ENCODE results near the gene DSC1. TPM values are rescaled to one million over a fixed set of nuclear protein-coding genes. Genes with fewer than 3 reads are reported as not detected.

DSC1 gene, protein sequence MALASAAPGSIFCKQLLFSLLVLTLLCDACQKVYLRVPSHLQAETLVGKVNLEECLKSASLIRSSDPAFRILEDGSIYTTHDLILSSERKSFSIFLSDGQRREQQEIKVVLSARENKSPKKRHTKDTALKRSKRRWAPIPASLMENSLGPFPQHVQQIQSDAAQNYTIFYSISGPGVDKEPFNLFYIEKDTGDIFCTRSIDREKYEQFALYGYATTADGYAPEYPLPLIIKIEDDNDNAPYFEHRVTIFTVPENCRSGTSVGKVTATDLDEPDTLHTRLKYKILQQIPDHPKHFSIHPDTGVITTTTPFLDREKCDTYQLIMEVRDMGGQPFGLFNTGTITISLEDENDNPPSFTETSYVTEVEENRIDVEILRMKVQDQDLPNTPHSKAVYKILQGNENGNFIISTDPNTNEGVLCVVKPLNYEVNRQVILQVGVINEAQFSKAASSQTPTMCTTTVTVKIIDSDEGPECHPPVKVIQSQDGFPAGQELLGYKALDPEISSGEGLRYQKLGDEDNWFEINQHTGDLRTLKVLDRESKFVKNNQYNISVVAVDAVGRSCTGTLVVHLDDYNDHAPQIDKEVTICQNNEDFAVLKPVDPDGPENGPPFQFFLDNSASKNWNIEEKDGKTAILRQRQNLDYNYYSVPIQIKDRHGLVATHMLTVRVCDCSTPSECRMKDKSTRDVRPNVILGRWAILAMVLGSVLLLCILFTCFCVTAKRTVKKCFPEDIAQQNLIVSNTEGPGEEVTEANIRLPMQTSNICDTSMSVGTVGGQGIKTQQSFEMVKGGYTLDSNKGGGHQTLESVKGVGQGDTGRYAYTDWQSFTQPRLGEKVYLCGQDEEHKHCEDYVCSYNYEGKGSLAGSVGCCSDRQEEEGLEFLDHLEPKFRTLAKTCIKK
- total RNA-seq (10 to 100 TPM in 2 of 10 donors, 1 to 10 TPM in 7, under 1 TPM in 1; 0.87 to 21.8 (median 8.2) TPM), polyA plus RNA-seq (under 1 TPM; 0.03 to 0.44 TPM)
- long read RNA-seq, donor 1, full-length matches to known transcripts = 1 of 2 reads
- long read RNA-seq, donor 1, partial matches to known transcripts = 0 of 2 reads
- long read RNA-seq, donor 1, other reads (novel, unspliced or antisense) = 1 of 2 reads
- long read RNA-seq, donor 2, full-length matches to known transcripts = 1 of 23 reads
- long read RNA-seq, donor 2, partial matches to known transcripts = 3 of 23 reads
- long read RNA-seq, donor 2, other reads (novel, unspliced or antisense) = 19 of 23 reads
- long read RNA-seq, donor 3, partial matches to known transcripts = 13 of 30 reads
- long read RNA-seq, donor 3, other reads (novel, unspliced or antisense) = 17 of 30 reads

DNA sequence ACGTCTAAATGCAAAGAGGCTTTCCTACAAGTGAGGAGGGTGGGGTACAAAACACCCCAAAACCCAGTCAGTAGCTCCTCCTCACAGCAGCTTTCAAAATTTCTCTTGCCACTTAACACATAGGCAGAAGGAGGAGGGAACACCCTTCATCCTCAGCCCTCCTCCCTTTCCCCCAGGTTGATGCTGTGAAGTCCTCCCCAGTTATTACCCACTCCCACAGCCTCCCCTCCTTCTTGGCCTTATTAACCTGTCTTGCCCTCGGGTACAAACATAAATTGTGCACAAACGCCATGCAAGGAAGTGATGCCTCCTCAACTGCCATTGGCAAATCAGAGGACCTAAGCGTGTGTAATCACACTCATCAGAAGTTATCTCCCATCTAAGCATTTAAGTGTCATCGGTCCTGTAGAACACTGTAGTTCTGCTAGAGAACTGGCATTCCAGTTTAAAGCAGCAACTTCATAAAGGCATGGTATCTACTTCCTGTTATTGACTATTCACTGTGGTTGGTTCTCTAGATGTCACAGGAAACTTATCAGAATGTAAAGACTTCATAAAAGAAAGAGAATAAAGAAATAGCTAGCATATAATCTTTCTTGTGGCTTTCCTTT lies at the start of gene DSC1:
DSC1 (minus strand) TSS at position 32 of the 611 bp plus-strand sequence. CDS start 262 bp downstream, outside the sequence.
- TF ChIP-seq, protein P1, sequence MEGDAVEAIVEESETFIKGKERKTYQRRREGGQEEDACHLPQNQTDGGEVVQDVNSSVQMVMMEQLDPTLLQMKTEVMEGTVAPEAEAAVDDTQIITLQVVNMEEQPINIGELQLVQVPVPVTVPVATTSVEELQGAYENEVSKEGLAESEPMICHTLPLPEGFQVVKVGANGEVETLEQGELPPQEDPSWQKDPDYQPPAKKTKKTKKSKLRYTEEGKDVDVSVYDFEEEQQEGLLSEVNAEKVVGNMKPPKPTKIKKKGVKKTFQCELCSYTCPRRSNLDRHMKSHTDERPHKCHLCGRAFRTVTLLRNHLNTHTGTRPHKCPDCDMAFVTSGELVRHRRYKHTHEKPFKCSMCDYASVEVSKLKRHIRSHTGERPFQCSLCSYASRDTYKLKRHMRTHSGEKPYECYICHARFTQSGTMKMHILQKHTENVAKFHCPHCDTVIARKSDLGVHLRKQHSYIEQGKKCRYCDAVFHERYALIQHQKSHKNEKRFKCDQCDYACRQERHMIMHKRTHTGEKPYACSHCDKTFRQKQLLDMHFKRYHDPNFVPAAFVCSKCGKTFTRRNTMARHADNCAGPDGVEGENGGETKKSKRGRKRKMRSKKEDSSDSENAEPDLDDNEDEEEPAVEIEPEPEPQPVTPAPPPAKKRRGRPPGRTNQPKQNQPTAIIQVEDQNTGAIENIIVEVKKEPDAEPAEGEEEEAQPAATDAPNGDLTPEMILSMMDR (IDR thresholded peaks at IDR 0.05) = no peak
- no peak within 1 kb of the TSS for H3K4me3 ChIP-seq
- no peaks in the 10 kb centered on the region for H3K27me3 ChIP-seq
- no peak for ATAC-seq
- H3K36me3 ChIP-seq = no peaks in the 10 kb centered on the region
- intact Hi-C loops (cut with DNase I) = loop anchor here in 1 of 10 donors (10.0 kb wide), 1 partner anchor 48 kb away; no protein-coding TSS in a partner anchor
- H3K27ac ChIP-seq = peak within 1 kb of the TSS in 4 of 10 donors; percentile 9 to 41 (median 15)
- peaks cover 0 to 5% (median 0%) of the 10 kb centered on the region in 9 donors for H3K4me1 ChIP-seq
- DNase-seq = no peak
- no peaks in the 10 kb centered on the region for H3K9me3 ChIP-seq
- WGBS, 2 donors = 81 to 84% methylated on average over 5 of the region's 5 CpGs

DNA sequence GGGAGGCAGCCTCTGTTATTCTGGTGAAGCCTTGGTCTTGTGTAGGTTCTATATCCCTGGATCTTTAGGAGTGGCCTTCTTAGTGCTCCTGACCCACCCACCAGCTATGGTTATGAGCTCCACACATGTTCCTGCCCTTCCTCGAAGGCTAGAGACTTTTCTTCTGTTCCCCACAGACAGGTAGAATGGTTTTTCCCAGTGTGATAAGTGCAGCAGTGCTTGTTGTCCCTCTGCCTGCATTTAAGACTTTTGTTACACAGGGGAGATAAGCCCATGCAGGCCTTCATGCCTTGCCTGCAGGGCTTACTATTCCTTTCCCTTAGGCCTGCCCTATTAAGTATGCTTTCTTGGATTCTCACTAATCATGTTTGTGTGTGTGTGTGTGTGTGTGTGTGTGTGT lies 48.4 kb upstream of the DSC1 start:
- TF ChIP-seq, protein P1 (IDR thresholded peaks at IDR 0.05) = no peak
- Histone ChIP-seq H3K27me3 (no peaks in the 10 kb centered on the region), H3K4me1 (peaks cover 0 to 16% (median 4%) of the 10 kb centered on the region in 9 donors), H3K27ac (peak overlapping the region in 1 of 10 donors; percentile 53), H3K36me3 (no peaks in the 10 kb centered on the region), H3K9me3 (peaks cover 0 to 17% (median 0%) of the 10 kb centered on the region in 11 donors), H3K4me3 (no peak overlapping the region)
- DNase-seq (no peak), ATAC-seq (peak in 3 of 8 donors; percentile 14 to 44 (median 23))
- intact Hi-C loops (cut with DNase I) = loop anchor here in 1 of 10 donors (10.0 kb wide), 1 partner anchor 56 kb away; no protein-coding TSS in a partner anchor
- WGBS, 2 donors = 48 to 57% methylated on average over 1 of the region's 1 CpG

DNA sequence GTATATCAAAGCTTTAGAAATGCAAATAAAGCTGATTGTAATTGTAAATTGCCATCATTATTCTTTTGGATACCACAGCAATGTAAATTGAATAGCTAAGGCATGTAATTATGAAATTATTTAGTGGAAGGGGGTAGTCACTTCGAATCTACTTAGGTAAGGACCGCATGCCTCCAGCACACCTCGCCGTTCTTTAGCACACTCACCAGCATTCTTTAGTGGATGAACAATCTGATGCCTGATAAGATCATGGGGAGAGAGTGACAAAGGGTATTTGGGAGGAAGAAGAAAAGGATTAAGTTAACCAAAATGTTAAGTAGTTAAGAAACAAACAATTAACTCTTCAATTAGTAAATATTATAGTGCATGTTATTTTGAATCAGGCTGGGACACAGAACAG lies 46.4 kb upstream of the DSC1 start:
- TF ChIP-seq, protein P1 (IDR thresholded peaks at IDR 0.05) = no peak
- ATAC-seq = no peak
- Histone ChIP-seq H3K9me3 (no peaks in the 10 kb centered on the region), H3K36me3 (no peaks in the 10 kb centered on the region), H3K4me3 (no peak overlapping the region), H3K27me3 (no peaks in the 10 kb centered on the region), H3K27ac (no peak overlapping the region), H3K4me1 (peaks cover 0 to 36% (median 8%) of the 10 kb centered on the region in 9 donors)
- 66 to 79% methylated on average over 4 of the region's 4 CpGs for WGBS, 2 donors
- DNase-seq = no peak
- intact Hi-C loops (cut with DNase I) = loop anchor here in 3 of 10 donors (10.0 kb wide), 2 partner anchors 56 to 104 kb away; partner anchors contain the start of gene DSC2 (in 2 of the 3)
